Measurements from ENCODE around the gene RNF144A.

DNA sequence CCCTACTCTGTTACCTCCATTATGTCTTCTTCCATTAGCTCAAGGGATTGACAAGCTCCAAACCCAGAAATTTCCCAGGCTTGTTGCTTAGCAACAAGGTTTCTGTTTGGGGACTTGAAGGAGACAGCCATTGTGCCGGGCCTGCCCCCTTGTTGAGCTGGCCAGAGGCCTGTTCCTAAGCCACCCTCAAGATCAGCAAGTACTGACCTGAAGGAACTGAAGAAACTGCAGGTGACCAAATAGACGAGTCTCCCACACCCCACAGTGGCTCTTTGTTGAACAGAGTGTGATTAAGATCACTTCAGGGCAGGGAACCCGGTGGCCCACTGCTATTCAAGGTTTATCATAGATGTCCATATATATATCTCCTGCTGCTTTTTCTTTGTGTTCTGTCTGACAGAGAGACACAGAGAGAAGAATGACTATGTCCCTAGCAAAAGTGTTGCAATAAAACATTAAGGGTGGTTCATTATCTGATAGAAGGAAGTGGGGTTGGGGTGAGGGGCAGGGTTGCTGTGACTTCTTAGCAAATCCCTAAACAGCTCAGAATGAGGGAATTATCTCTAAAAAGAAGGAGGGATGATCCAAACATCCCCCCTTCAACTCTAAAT is 69.2 kb downstream of the RNF144A start:
- TF ChIP-seq, protein P1, sequence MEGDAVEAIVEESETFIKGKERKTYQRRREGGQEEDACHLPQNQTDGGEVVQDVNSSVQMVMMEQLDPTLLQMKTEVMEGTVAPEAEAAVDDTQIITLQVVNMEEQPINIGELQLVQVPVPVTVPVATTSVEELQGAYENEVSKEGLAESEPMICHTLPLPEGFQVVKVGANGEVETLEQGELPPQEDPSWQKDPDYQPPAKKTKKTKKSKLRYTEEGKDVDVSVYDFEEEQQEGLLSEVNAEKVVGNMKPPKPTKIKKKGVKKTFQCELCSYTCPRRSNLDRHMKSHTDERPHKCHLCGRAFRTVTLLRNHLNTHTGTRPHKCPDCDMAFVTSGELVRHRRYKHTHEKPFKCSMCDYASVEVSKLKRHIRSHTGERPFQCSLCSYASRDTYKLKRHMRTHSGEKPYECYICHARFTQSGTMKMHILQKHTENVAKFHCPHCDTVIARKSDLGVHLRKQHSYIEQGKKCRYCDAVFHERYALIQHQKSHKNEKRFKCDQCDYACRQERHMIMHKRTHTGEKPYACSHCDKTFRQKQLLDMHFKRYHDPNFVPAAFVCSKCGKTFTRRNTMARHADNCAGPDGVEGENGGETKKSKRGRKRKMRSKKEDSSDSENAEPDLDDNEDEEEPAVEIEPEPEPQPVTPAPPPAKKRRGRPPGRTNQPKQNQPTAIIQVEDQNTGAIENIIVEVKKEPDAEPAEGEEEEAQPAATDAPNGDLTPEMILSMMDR (IDR thresholded peaks at IDR 0.05), result peak in 2 of 7 experiments; percentile 14 to 29
- no peak for TF ChIP-seq POLR2A (IDR thresholded peaks at IDR 0.05)

Measured in body of pancreas (tissue), 4 donors.